Measurements from ENCODE around the gene RSRC2. TPM values are rescaled to one million over a fixed set of nuclear protein-coding genes. Genes with fewer than 3 reads are reported as not detected.
"Not testable (repeated sequence)": the region's sequence is repeated elsewhere in the genome, so short reads cannot be mapped to it uniquely, and the experiment has no call there.

The RSRC2 gene
- total and polyA plus RNA-seq, 5 experiments from 2014 or later = 18.5 to 146 (median 47.5) TPM

DNA sequence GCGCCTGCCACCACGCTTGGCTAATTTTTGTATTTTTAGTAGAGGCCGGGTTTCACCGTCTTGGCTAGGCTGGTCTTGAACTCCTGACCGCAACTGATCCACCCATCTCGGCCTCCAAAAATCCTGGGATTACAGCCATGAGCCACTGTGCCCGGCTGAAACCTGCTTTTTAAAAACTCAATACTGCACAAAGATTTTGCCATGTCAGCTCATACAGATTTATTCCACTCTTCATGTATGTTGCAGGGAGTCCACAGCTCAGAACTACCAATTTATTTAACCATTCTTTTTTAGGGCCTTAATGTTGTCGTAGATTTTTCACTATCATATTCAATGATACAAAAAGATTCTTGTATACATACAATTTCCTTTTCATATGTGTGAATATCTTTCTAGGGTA, 46.0 kb downstream of the RSRC2 start:
- Mint-ChIP-seq H3K27me3 (no peaks in the 10 kb centered on the region), H3K4me3 (no peak overlapping the region), H3K4me1 (peaks cover 0 to 5% (median 2%) of the 10 kb centered on the region in 4 donors), H3K36me3 (peaks cover 11 to 87% (median 23%) of the 10 kb centered on the region in 3 donors), H3K9me3 (no peaks in the 10 kb centered on the region), H3K27ac (peak overlapping the region in 2 of 10 donors; percentile 7 to 40)
- DNase-seq (no peak), ATAC-seq (no peak)
- POLR2A ChIA-PET = no interaction called here

DNA sequence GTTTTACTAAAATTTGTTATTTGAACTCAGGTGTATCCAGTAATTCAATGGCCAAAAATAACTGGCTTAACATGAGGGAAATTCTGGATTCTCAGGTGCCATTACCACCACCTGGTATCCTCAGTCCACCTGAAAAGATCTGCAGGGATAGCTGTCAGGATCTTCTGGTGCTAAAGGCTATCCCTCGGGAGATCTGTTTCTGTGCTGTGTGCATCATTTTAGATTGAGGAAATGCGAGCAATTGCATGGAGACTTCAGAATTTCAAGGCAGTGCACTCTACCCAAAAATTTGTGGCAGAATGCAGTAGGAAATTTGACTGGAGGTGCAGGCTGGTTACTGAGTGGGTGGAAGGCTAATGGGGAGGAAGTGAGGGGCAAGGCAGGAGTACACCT, 52.4 kb downstream of the RSRC2 start:
- no peak for DNase-seq
- H3K27ac Mint-ChIP-seq = peak overlapping the region in 1 of 10 donors; percentile 25
- no peak overlapping the region for H3K4me3 Mint-ChIP-seq
- no peaks in the 10 kb centered on the region for H3K27me3 Mint-ChIP-seq
- POLR2A ChIA-PET = interaction anchor here (0.6 to 0.9 kb wide), 3 partner anchors 75 to 1195 kb away, joined by 3 to 6 read pairs (median 4); no protein-coding TSS in a partner anchor
- no peaks in the 10 kb centered on the region for H3K9me3 Mint-ChIP-seq
- peaks cover 4 to 8% (median 7%) of the 10 kb centered on the region in 4 donors for H3K4me1 Mint-ChIP-seq
- ATAC-seq = no peak
- H3K36me3 Mint-ChIP-seq = peaks cover 6 to 60% (median 20%) of the 10 kb centered on the region in 3 donors

DNA sequence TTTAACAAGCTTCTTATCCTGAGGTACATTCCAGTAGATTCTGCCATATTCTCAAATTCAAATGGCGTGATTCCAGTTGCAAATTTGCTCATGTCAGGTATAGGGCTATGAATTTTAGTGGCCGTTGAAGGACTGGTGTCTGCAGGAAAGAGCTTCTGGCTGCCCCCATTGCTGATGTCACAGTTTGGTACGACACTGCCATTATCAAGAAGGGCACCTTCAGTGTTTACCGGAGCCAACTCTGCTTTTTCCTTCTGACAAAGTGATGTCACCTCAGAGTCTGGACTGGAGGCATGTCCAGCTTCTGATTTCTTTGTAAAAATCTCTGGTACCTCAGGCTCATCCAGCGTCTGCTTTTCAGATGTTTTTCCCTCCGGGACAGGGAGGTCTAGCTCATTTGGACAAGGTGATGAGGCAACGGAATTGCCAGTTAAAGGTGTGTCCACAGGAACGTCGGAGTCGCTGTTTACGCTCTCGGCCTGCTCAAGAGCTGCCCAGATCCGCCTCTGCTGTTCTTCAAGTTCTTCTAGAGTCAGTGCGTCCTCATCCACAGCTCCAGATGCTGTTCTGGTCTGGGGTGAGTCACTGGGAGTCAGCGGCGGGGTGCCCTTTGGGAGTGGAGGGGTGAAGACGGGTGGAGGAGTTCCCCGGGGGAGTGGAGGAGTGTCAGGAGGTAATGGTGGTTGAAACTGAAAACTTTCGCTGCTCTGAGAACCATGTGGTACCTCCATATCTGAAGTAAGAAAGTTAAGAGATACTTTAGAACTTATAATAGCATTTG, 53.0 kb downstream of the RSRC2 start:
- ATAC-seq = no peak
- H3K27me3 Mint-ChIP-seq = no peaks in the 10 kb centered on the region
- H3K27ac Mint-ChIP-seq = peak overlapping the region in 2 of 10 donors; percentile 76 to 83
- DNase-seq = no peak
- H3K9me3 Mint-ChIP-seq = no peaks in the 10 kb centered on the region
- POLR2A ChIA-PET = interaction anchor here (0.6 to 1.3 kb wide), 4 partner anchors 74 to 1196 kb away, joined by 3 to 8 read pairs (median 4); no protein-coding TSS in a partner anchor
- peaks cover 4 to 8% (median 7%) of the 10 kb centered on the region in 4 donors for H3K4me1 Mint-ChIP-seq
- H3K36me3 Mint-ChIP-seq = peaks cover 6 to 54% (median 17%) of the 10 kb centered on the region in 3 donors
- no peak overlapping the region for H3K4me3 Mint-ChIP-seq

DNA sequence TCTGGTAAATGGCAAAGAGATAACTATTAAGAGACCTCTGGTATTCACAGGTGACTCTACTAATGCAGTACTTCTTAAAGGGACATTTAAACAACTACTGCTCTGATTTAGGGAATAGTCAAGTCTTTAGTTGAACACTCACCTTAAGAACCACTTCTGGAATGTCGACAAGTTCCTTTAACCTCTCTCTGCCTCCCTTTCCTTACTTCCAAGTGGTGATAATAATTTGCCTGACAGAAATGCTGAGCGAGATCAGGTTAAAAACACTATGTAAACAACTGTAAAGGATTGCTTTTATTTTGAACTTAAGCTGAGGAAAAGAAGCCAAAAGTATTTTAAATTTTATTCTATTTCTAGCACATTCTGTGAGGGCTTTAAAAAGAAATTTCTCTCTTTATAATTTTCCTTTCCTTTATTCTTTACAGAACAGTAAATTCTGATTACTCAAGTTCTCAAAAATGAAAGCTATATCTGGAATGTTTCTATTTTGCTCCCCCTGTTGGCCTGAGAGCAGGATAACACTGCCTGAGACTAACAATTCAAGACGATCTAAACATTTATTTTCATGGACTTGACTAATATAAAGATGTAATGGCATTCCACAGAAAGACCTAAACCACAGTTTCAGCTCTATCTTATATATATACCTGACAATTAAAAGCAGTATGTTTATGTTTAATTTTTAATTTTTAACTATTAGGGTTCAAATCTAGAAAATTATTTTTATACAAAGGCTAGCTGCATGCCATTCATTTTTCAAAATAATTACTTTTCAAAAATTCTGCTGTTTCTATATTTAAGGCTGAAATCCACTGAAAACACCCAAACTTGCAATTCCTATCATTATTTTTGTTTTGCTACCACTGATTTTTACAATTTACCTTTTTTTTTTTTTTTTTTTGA, 55.2 kb downstream of the RSRC2 start:
- peak in 4 of 10 donors; percentile 17 to 72 (median 64) for DNase-seq
- POLR2A ChIA-PET = interaction anchor here (0.7 to 2.3 kb wide), 3 partner anchors 72 to 364 kb away, joined by 3 to 26 read pairs (median 11); no protein-coding TSS in a partner anchor
- peak overlapping the region in 7 of 10 donors; percentile 14 to 79 (median 72) for H3K27ac Mint-ChIP-seq

DNA sequence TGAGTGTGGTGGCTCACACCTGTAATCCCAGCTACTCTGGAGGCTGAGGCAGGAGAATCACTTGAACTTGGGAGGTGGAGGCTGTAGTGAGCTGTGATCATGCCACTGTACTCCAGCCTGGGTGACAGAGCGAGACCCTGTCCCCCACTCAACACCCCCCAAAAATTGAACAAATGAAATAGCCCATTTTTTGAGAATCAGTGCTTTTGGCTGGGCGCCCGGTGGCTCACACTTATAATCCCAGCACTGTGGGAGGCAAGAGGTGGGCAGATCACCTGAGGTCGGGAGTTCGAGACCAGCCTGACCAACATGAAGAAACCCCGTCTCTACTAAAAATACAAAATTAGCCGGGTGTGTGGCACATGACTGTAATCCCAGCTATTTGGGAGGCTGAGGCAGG, 56.2 kb downstream of the RSRC2 start:
- not testable (repeated sequence) for H3K27me3 Mint-ChIP-seq, H3K4me1 Mint-ChIP-seq, ATAC-seq, H3K4me3 Mint-ChIP-seq, H3K9me3 Mint-ChIP-seq, DNase-seq
- Mint-ChIP-seq H3K36me3 (peaks cover 0 to 27% (median 4%) of the 10 kb centered on the region in 3 donors), H3K27ac (peak overlapping the region in 1 of 10 donors; percentile 15)
- POLR2A ChIA-PET = interaction anchor here (0.6 to 2.3 kb wide), 4 partner anchors 71 to 283 kb away, joined by 3 to 26 read pairs (median 8); no protein-coding TSS in a partner anchor

More for the DNA sequence above, 55.2 kb downstream of the RSRC2 start:
- peak; percentile 71 to 78 for ATAC-seq
- Mint-ChIP-seq H3K9me3 (no peaks in the 10 kb centered on the region), H3K4me3 (no peak overlapping the region), H3K36me3 (peaks cover 0 to 37% (median 9%) of the 10 kb centered on the region in 3 donors), H3K27me3 (no peaks in the 10 kb centered on the region), H3K4me1 (peaks cover 4 to 8% (median 7%) of the 10 kb centered on the region in 4 donors)

DNA sequence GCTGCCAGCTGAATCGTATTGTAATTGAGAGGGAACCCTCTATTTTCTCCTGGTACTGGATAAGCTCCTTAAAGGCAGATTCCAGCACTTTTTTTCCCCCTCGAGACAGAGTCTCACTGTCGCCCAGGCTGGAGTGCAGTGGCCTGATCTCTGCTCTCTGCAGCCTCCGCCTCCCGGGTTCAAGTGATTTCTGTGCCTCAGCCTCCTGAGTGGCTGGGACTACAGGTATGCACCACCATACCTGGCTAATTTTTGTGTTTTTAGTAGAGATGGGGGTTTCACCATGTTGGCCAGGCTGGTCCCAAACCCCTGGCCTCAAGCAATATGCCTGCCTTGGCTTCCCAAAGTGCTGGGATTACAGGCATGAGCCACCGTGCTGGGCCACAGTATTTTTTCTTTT, 56.9 kb downstream of the RSRC2 start:
- not testable (repeated sequence) for ATAC-seq, H3K4me3 Mint-ChIP-seq, DNase-seq, H3K27ac Mint-ChIP-seq, H3K9me3 Mint-ChIP-seq, H3K4me1 Mint-ChIP-seq, H3K27me3 Mint-ChIP-seq
- POLR2A ChIA-PET = interaction anchor here (0.6 to 2.3 kb wide), 3 partner anchors 70 to 105 kb away, joined by 3 to 26 read pairs (median 3); no protein-coding TSS in a partner anchor
- H3K36me3 Mint-ChIP-seq = peaks cover 0 to 19% (median 0%) of the 10 kb centered on the region in 3 donors

DNA sequence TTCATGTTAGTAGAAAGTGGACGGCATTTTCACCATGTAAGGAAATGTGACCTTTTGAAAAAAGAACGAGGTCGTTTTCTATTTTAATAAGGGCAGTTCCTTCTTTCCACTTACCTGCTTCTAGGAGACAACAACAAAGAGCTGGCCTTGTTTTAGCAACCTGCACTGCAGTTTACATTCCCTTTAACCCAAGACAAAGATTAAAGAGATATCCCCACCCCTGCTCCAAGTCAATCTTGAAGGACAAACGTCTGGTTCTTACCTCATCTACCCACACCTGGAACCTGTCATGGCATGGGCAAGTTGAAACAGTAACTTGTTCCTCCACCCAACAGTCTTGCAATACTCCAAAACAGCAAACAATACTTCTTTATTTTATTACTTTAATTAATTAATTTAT, 58.8 kb downstream of the RSRC2 start:
- no peak overlapping the region for H3K4me3 Mint-ChIP-seq
- H3K4me1 Mint-ChIP-seq = peaks cover 3 to 8% (median 7%) of the 10 kb centered on the region in 4 donors
- peaks cover 0 to under 1% (median 0%) of the 10 kb centered on the region in 3 donors for H3K36me3 Mint-ChIP-seq
- H3K27ac Mint-ChIP-seq = peak overlapping the region in 1 of 10 donors; percentile 25
- POLR2A ChIA-PET = no interaction called here
- no peaks in the 10 kb centered on the region for H3K9me3 Mint-ChIP-seq
- ATAC-seq (no peak), DNase-seq (no peak)
- no peaks in the 10 kb centered on the region for H3K27me3 Mint-ChIP-seq

DNA sequence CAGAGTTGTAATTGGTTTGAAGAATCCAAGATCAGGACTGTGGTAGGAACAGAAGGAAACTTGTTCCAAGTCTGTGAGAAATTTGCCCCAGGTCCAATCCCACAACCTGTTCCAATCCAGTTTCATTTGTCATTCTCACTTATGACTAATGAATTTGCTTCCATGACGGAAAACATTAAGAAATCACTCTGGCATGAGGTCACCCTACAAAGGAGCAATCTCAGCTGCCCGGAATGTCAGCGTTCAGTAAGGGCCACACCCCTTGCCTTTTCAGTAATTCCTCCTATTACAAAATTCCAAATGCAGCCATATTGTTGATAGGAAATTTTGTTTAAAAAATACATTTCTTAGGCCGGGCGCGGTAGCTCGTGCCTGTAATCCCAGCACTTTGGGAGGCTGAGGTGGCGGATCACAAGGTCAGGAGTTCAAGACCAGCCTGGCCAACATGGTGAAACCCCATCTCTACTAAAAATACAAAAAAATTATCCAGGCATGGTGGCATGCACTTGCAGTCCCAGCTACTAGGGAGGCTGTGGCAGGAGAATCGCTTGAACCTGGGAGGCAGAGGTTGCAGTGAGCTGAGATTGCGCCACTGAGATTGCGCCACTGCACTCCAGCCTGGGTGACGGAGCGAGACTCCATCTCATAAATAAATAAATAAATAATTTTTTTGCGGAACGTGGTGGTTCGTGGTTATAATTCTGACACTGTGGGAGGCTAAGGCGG, 62.3 kb downstream of the RSRC2 start:
- POLR2A ChIA-PET = not testable (repeated sequence)

DNA sequence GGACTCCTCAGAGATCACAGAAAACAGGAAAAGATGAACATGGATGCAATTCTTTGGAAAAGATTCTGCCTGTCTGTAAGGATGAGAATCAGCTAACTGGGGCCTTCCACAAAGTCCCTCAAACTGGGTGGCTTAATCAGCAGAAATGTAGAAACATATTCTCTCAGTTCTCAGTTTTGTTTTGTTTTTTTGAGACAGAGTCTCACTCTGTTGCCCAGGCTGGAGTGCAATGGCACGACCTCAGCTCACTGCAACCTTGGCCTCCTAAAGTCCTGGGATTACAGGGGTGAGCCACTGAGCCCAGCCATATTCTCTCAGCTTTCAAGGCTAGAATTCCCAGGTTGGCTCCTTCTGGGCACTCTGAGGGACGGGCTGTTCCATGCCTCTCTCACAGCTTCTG, 66.1 kb downstream of the RSRC2 start:
- Mint-ChIP-seq H3K36me3 (no peaks in the 10 kb centered on the region), H3K27me3 (no peaks in the 10 kb centered on the region), H3K4me1 (peaks cover 0 to 9% (median 4%) of the 10 kb centered on the region in 4 donors), H3K9me3 (no peaks in the 10 kb centered on the region), H3K4me3 (no peak overlapping the region), H3K27ac (peak overlapping the region in 1 of 10 donors; percentile 40)
- DNase-seq = no peak
- POLR2A ChIA-PET = no interaction called here
- ATAC-seq = no peak

More for the DNA sequence above, 62.3 kb downstream of the RSRC2 start:
- H3K9me3 Mint-ChIP-seq, ATAC-seq, H3K27me3 Mint-ChIP-seq, DNase-seq, H3K4me3 Mint-ChIP-seq, H3K27ac Mint-ChIP-seq, H3K4me1 Mint-ChIP-seq, H3K36me3 Mint-ChIP-seq: not testable (repeated sequence)

DNA sequence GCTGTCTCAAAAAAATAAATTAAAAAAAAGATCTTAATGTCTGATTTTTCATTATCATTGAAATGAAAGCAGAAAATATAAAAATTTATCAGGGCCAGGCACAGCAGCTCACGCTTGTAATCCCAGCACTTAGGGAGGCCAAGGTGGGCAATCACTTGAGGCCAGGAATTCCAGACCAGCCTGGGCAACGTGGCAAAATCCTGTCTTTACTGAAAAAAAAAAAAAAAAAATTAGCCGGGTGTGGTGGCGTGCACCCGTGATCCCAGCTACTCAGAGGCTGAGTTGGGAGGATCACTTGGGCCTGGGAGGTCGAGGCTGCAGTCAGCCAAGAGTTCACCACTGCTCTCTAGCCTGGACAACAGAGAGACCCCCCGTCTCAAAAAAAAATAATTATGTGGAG, 66.7 kb downstream of the RSRC2 start:
- Mint-ChIP-seq H3K36me3 (no peaks in the 10 kb centered on the region), H3K4me3 (no peak overlapping the region), H3K9me3 (no peaks in the 10 kb centered on the region), H3K27ac (no peak overlapping the region), H3K27me3 (no peaks in the 10 kb centered on the region), H3K4me1 (peaks cover 0 to 9% (median 4%) of the 10 kb centered on the region in 4 donors)
- POLR2A ChIA-PET = no interaction called here
- no peak for ATAC-seq
- DNase-seq = no peak

DNA sequence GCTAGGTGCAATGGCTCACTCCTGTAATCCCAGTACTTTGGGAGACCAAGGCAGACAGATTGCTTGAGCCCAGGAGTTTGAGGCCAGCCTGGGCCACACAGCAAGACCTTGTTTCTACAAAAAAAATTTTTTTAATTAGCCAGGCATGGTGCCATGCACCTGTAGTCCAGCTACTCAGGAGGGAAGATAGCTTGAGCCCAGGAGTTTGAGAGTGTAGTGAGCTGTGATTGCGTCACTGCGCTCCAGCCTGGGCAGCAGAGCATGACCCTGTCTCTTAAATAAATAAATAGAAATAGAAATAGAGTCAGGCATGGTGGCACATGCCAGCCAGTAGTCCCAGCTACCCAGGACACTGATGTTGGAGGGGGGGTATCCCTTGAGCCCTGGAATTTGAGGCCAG, 67.5 kb downstream of the RSRC2 start:
- DNase-seq (no peak), ATAC-seq (no peak)
- no peaks in the 10 kb centered on the region for H3K27me3 Mint-ChIP-seq
- POLR2A ChIA-PET = no interaction called here
- no peak overlapping the region for H3K27ac Mint-ChIP-seq
- H3K9me3 Mint-ChIP-seq = no peaks in the 10 kb centered on the region
- H3K4me1 Mint-ChIP-seq = peaks cover 0 to 16% (median 6%) of the 10 kb centered on the region in 4 donors
- H3K36me3 Mint-ChIP-seq = no peaks in the 10 kb centered on the region
- no peak overlapping the region for H3K4me3 Mint-ChIP-seq

All from naive thymus-derived CD8-positive, alpha-beta T cell (primary cell).